Keratinocyte (primary cell): ENCODE measurements around the gene STYXL1.

ENCODE experiments used
- EZH2 ChIP-seq: IDR thresholded peaks from one replicate; pipeline ENCODE4 v1.6.1; 2012; ENCODE audit warnings: inconsistent platforms, mild to moderate bottlenecking, low read length, moderate library complexity
- TF ChIP-seq, protein P1 (sequence below), 3 experiments: IDR thresholded peaks in 1 of 3; conservative IDR thresholded peaks in 1 of 3; optimal IDR thresholded peaks in 1 of 3; 2 replicates in 2 of 3; 3 replicates in 1 of 3; pipeline versions ENCODE3 to v1.5.1; 2011; ENCODE audit warnings: low read length in 3 of 3, mild to moderate bottlenecking in 3 of 3, moderate library complexity in 2 of 3, control low read depth in 1 of 3, inconsistent platforms in 1 of 3; ENCODE audit not compliant: insufficient read depth in 2 of 3; ENCODE audit errors: extremely low read depth in 1 of 3

DNA sequence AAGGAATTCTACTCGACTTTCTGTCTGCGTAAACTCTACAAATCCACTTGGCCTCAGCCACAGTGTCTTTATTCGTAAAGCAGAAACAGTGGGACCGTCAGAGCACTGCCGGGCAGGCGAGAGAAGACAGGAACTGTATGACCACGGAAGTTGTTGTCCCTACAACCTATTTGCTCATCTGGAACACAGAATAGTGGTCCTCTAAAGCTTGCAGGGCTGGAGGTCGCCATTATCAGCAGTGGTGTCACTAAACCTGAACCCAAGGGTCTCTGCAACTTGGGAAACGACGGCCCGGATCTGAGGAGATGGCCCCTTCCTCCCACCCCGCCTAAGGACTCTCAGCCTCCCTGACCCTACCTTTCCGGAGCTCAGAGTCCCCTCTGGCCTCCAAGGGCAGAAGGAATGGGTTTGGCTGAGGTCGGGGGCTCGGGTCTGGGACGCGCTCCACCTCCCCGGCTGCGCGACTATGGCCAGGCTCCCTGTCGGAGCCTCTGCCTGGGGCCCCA lies 442 bp downstream of the STYXL1 start:
- TF ChIP-seq, protein P1, sequence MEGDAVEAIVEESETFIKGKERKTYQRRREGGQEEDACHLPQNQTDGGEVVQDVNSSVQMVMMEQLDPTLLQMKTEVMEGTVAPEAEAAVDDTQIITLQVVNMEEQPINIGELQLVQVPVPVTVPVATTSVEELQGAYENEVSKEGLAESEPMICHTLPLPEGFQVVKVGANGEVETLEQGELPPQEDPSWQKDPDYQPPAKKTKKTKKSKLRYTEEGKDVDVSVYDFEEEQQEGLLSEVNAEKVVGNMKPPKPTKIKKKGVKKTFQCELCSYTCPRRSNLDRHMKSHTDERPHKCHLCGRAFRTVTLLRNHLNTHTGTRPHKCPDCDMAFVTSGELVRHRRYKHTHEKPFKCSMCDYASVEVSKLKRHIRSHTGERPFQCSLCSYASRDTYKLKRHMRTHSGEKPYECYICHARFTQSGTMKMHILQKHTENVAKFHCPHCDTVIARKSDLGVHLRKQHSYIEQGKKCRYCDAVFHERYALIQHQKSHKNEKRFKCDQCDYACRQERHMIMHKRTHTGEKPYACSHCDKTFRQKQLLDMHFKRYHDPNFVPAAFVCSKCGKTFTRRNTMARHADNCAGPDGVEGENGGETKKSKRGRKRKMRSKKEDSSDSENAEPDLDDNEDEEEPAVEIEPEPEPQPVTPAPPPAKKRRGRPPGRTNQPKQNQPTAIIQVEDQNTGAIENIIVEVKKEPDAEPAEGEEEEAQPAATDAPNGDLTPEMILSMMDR (optimal IDR thresholded peaks at IDR 0.05 in 1 of 3, IDR thresholded peaks at IDR 0.05 in 1 of 3, conservative IDR thresholded peaks at IDR 0.05 in 1 of 3; ENCODE audit: extremely low read depth in 1 of 3, insufficient read depth in 2 of 3, low read length in 3 of 3): no peak
- TF ChIP-seq EZH2: no peak
